OCI-LY7 (cell line): ENCODE data around the gene ANKRD33B.

ENCODE experiments used
- EZH2phosphoT487 ChIP-seq: fragments of 200-600 bp; sonication (generic); IDR thresholded peaks from 2 replicates; pipeline ENCODE4 v1.6.1; 2018; ENCODE audit warnings: low read depth, borderline replicate concordance, mild to moderate bottlenecking, mixed run types, antibody characterized with exemption, low read length, moderate library complexity, mixed read lengths
- TF ChIP-seq, protein P1 (sequence below): fragments of 200-600 bp; sonication (generic); conservative IDR thresholded peaks from 2 replicates; pipeline ENCODE4 v1.5.1; 2014; ENCODE audit warnings: mild to moderate bottlenecking, antibody characterized with exemption, low read length, moderate library complexity, mixed read lengths

- TF ChIP-seq, protein P1, sequence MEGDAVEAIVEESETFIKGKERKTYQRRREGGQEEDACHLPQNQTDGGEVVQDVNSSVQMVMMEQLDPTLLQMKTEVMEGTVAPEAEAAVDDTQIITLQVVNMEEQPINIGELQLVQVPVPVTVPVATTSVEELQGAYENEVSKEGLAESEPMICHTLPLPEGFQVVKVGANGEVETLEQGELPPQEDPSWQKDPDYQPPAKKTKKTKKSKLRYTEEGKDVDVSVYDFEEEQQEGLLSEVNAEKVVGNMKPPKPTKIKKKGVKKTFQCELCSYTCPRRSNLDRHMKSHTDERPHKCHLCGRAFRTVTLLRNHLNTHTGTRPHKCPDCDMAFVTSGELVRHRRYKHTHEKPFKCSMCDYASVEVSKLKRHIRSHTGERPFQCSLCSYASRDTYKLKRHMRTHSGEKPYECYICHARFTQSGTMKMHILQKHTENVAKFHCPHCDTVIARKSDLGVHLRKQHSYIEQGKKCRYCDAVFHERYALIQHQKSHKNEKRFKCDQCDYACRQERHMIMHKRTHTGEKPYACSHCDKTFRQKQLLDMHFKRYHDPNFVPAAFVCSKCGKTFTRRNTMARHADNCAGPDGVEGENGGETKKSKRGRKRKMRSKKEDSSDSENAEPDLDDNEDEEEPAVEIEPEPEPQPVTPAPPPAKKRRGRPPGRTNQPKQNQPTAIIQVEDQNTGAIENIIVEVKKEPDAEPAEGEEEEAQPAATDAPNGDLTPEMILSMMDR, result no peak
- TF ChIP-seq EZH2phosphoT487, result no peak
These were observed 36.9 kb downstream of the ANKRD33B start for GRCh38 chr5:10600626-10601245.
